ENCODE data around the gene MCC.

MCC gene

GRCh38 chr5:113209498-113209897, 278.8 kb downstream of the MCC start:
- Histone ChIP-seq H4K20me1 (ENCODE audit: low read depth, low read length) (no peaks in the 10 kb centered on the region), H3K79me2 (ENCODE audit: insufficient read depth, low read length) (no peaks in the 10 kb centered on the region)

GRCh38 chr5:113205807-113206206, 282.4 kb downstream of the MCC start:
- Histone ChIP-seq H3K4me2 (ENCODE audit: low read depth, low read length, poor library complexity, severe bottlenecking) (no peak overlapping the region), H3K9me2 (replicated peaks; ENCODE audit: insufficient read depth, low read length) (no peaks in the 10 kb centered on the region), H3K27ac (ENCODE audit: low read depth, low read length) (no peak overlapping the region), H2AFZ (ENCODE audit: low read depth, low read length, severe bottlenecking) (no peak overlapping the region), H3K36me3 (ENCODE audit: low read length) (no peaks in the 10 kb centered on the region), H3K9me3 (ENCODE audit: insufficient read depth, low read length) (no peaks in the 10 kb centered on the region), H4K20me1 (ENCODE audit: low read depth, low read length) (no peaks in the 10 kb centered on the region), H3K9ac (ENCODE audit: low read length) (no peak overlapping the region), H3F3A (ENCODE audit: insufficient read depth) (no peaks in the 10 kb centered on the region), H3K27me3 (ENCODE audit: low read length) (no peaks in the 10 kb centered on the region), H3K4me3 (ENCODE audit: insufficient read depth, low read length, poor library complexity, severe bottlenecking) (no peak overlapping the region), H3K79me2 (ENCODE audit: insufficient read depth, low read length) (no peaks in the 10 kb centered on the region)
- no peak for TF ChIP-seq CTCF (IDR thresholded peaks at IDR 0.05; ENCODE audit: insufficient read depth, low read length, poor library complexity, severe bottlenecking)
- no peak for TF ChIP-seq EZH2phosphoT487 (conservative IDR thresholded peaks at IDR 0.05; ENCODE audit: low read length)

More at GRCh38 chr5:113209498-113209897, 278.8 kb downstream of the MCC start:
- H3K9me3 ChIP-seq (ENCODE audit: insufficient read depth, low read length), result no peaks in the 10 kb centered on the region
- H3K9ac ChIP-seq (ENCODE audit: low read length), result no peak overlapping the region
- H3K9me2 ChIP-seq (replicated peaks; ENCODE audit: insufficient read depth, low read length), result no peaks in the 10 kb centered on the region
- no peak overlapping the region for H3K27ac ChIP-seq (ENCODE audit: low read depth, low read length)
- H3K4me2 ChIP-seq (ENCODE audit: low read depth, low read length, poor library complexity, severe bottlenecking), result no peak overlapping the region
- H3F3A ChIP-seq (ENCODE audit: insufficient read depth), result no peaks in the 10 kb centered on the region
- no peaks in the 10 kb centered on the region for H3K36me3 ChIP-seq (ENCODE audit: low read length)
- TF ChIP-seq EZH2phosphoT487 (conservative IDR thresholded peaks at IDR 0.05; ENCODE audit: low read length) (no peak), CTCF (IDR thresholded peaks at IDR 0.05; ENCODE audit: insufficient read depth, low read length, poor library complexity, severe bottlenecking) (no peak)
- no peak overlapping the region for H2AFZ ChIP-seq (ENCODE audit: low read depth, low read length, severe bottlenecking)
- no peaks in the 10 kb centered on the region for H3K27me3 ChIP-seq (ENCODE audit: low read length)
- no peak overlapping the region for H3K4me3 ChIP-seq (ENCODE audit: insufficient read depth, low read length, poor library complexity, severe bottlenecking)

- H3K27ac ChIP-seq (ENCODE audit: low read depth, low read length), result no peak overlapping the region
- H3K4me3 ChIP-seq (ENCODE audit: insufficient read depth, low read length, poor library complexity, severe bottlenecking), result no peak overlapping the region
- H3K27me3 ChIP-seq (ENCODE audit: low read length), result no peaks in the 10 kb centered on the region
- no peak for TF ChIP-seq CTCF (IDR thresholded peaks at IDR 0.05; ENCODE audit: insufficient read depth, low read length, poor library complexity, severe bottlenecking)
- TF ChIP-seq EZH2phosphoT487 (conservative IDR thresholded peaks at IDR 0.05; ENCODE audit: low read length), result no peak
- H3K4me2 ChIP-seq (ENCODE audit: low read depth, low read length, poor library complexity, severe bottlenecking), result no peak overlapping the region
- no peaks in the 10 kb centered on the region for H3F3A ChIP-seq (ENCODE audit: insufficient read depth)
- H3K9me2 ChIP-seq (replicated peaks; ENCODE audit: insufficient read depth, low read length), result no peaks in the 10 kb centered on the region
- no peaks in the 10 kb centered on the region for H3K79me2 ChIP-seq (ENCODE audit: insufficient read depth, low read length)
- H4K20me1 ChIP-seq (ENCODE audit: low read depth, low read length), result no peaks in the 10 kb centered on the region
- no peak overlapping the region for H2AFZ ChIP-seq (ENCODE audit: low read depth, low read length, severe bottlenecking)
- H3K9me3 ChIP-seq (ENCODE audit: insufficient read depth, low read length), result no peaks in the 10 kb centered on the region
- no peak overlapping the region for H3K9ac ChIP-seq (ENCODE audit: low read length)
- H3K36me3 ChIP-seq (ENCODE audit: low read length), result no peaks in the 10 kb centered on the region
Observed at GRCh38 chr5:113205323-113205722, 282.9 kb downstream of the MCC start.
